GM12801 (cell line): ENCODE results near the gene FDX2.

ENCODE experiments used
- CTCF ChIP-seq: IDR thresholded peaks from one replicate; pipeline ENCODE4 v1.5.1; 2011; ENCODE audit warnings: control low read depth; ENCODE audit not compliant: insufficient read length; ENCODE audit errors: extremely low read depth

The FDX2 gene

GRCh38 chr19:10284065-10284959 lies 31.5 kb downstream of the FDX2 start:
- TF ChIP-seq CTCF: no peak

GRCh38 chr19:10283301-10284064 lies 32.3 kb downstream of the FDX2 start:
- TF ChIP-seq CTCF: no peak

- TF ChIP-seq CTCF: no peak
These were observed 35.9 kb downstream of the FDX2 start for GRCh38 chr19:10279737-10280442.

- no peak for TF ChIP-seq CTCF
These were observed 36.9 kb downstream of the FDX2 start for GRCh38 chr19:10278935-10279334.

- TF ChIP-seq CTCF: no peak
These were observed 37.8 kb downstream of the FDX2 start for GRCh38 chr19:10277795-10278589.

- no peak for TF ChIP-seq CTCF
These were observed 41.2 kb downstream of the FDX2 start for GRCh38 chr19:10274589-10274988.
